HL-60 (cell line): ENCODE results near the gene ISLR2.

Source experiments
- DNase-seq, 2 experiments: peaks; one replicate each; pipeline ENCODE4 v3.0.0-alpha.2; 2010 to 2020; ENCODE audit warnings: low read depth in 1 of 2, low spot score in 1 of 2
- H3K27ac ChIP-seq: fragments of 250-450 bp; sonication (Bioruptor Pico); replicated peaks from 2 replicates; pipeline ENCODE4 v1.5.1; 2020; ENCODE audit warnings: mild to moderate bottlenecking, moderate library complexity
- H3K27me3 ChIP-seq: fragments of 250-450 bp; sonication (Bioruptor Pico); 2 replicates; pipeline ENCODE4 v1.5.1; 2021; ENCODE audit warnings: mild to moderate bottlenecking, moderate library complexity; ENCODE audit not compliant: insufficient read depth, poor library complexity, severe bottlenecking
- H3K4me3 ChIP-seq: replicated peaks from 2 replicates; pipeline ENCODE4 v1.5.1; 2011; ENCODE audit warnings: mild to moderate bottlenecking, control low read depth, low read length; ENCODE audit not compliant: insufficient read depth
- GABPA ChIP-seq: IDR thresholded peaks from 2 replicates; pipeline ENCODE4 v1.6.1; 2012; ENCODE audit warnings: low read depth
- POLR2AphosphoS5 ChIP-seq: IDR thresholded peaks from 2 replicates; pipeline ENCODE4 v1.6.1; 2012; ENCODE audit warnings: low read depth
- SPI1 ChIP-seq: IDR thresholded peaks from 2 replicates; pipeline ENCODE4 v1.6.1; 2012; ENCODE audit warnings: low read depth, mild to moderate bottlenecking, borderline replicate concordance
- TF ChIP-seq, protein P1 (sequence below): IDR thresholded peaks from 2 replicates; pipeline ENCODE4 v1.6.1; 2012; ENCODE audit warnings: low read depth; ENCODE audit not compliant: insufficient replicate concordance
- TF ChIP-seq, protein P2 (sequence below): IDR thresholded peaks from one replicate; pipeline ENCODE4 v1.5.1; 2011; ENCODE audit warnings: low read length, control low read depth, inconsistent platforms; ENCODE audit not compliant: insufficient read depth

The ISLR2 gene

DNA sequence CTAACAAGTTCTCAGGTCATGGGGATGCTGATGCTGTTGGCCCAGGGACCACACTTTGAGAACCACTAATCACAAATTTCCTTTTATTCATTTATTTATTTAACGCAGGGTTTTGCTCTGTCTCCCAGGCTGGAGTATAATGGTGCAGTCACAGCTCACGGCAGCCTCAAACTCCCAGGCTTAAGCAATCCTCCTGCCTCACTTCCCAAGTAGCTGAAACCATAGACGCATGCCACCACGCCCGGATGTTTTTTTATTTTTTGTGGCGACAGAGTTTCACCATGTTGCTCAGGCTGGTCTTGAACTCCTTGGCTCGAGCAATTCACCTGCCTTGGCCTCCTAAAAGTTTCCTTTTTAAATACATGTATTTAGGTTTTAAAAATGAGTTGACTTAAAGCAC lies 20.7 kb upstream of the ISLR2 start:
- no peaks in the 10 kb centered on the region for H3K27me3 ChIP-seq
- no peak overlapping the region for H3K27ac ChIP-seq
- H3K4me3 ChIP-seq = no peak overlapping the region
- no peak for DNase-seq
- TF ChIP-seq, protein P1, sequence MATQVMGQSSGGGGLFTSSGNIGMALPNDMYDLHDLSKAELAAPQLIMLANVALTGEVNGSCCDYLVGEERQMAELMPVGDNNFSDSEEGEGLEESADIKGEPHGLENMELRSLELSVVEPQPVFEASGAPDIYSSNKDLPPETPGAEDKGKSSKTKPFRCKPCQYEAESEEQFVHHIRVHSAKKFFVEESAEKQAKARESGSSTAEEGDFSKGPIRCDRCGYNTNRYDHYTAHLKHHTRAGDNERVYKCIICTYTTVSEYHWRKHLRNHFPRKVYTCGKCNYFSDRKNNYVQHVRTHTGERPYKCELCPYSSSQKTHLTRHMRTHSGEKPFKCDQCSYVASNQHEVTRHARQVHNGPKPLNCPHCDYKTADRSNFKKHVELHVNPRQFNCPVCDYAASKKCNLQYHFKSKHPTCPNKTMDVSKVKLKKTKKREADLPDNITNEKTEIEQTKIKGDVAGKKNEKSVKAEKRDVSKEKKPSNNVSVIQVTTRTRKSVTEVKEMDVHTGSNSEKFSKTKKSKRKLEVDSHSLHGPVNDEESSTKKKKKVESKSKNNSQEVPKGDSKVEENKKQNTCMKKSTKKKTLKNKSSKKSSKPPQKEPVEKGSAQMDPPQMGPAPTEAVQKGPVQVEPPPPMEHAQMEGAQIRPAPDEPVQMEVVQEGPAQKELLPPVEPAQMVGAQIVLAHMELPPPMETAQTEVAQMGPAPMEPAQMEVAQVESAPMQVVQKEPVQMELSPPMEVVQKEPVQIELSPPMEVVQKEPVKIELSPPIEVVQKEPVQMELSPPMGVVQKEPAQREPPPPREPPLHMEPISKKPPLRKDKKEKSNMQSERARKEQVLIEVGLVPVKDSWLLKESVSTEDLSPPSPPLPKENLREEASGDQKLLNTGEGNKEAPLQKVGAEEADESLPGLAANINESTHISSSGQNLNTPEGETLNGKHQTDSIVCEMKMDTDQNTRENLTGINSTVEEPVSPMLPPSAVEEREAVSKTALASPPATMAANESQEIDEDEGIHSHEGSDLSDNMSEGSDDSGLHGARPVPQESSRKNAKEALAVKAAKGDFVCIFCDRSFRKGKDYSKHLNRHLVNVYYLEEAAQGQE = no peak
- TF ChIP-seq SPI1 (no peak), POLR2AphosphoS5 (no peak), GABPA (no peak)
- TF ChIP-seq, protein P2, sequence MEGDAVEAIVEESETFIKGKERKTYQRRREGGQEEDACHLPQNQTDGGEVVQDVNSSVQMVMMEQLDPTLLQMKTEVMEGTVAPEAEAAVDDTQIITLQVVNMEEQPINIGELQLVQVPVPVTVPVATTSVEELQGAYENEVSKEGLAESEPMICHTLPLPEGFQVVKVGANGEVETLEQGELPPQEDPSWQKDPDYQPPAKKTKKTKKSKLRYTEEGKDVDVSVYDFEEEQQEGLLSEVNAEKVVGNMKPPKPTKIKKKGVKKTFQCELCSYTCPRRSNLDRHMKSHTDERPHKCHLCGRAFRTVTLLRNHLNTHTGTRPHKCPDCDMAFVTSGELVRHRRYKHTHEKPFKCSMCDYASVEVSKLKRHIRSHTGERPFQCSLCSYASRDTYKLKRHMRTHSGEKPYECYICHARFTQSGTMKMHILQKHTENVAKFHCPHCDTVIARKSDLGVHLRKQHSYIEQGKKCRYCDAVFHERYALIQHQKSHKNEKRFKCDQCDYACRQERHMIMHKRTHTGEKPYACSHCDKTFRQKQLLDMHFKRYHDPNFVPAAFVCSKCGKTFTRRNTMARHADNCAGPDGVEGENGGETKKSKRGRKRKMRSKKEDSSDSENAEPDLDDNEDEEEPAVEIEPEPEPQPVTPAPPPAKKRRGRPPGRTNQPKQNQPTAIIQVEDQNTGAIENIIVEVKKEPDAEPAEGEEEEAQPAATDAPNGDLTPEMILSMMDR = no peak

DNA sequence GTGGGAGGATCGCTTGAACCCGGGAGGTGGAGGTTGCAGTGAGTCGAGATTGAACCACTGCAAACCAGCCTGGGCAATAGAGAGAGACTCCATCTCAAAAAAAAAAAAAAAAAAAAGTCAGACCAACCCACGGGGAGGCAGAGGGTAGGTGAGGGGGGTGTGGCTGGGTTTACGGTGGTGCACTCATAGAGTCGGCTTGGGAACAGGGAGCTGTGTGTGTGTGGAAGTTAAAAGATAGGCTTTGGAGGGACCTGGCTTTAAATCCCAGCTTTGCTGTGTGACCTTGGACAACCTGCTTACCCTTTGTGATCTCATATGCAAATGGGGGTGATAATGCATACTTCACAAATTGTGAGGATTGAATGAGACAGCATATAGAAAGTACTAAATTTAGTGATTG lies 10.0 kb upstream of the ISLR2 start:
- Histone ChIP-seq H3K27me3 (peaks cover 5% of the 10 kb centered on the region), H3K27ac (no peak overlapping the region), H3K4me3 (no peak overlapping the region)
- DNase-seq = no peak
- TF ChIP-seq SPI1 (no peak), POLR2AphosphoS5 (no peak), GABPA (no peak)
- TF ChIP-seq, protein P2 = no peak
- TF ChIP-seq, protein P1 = no peak

DNA sequence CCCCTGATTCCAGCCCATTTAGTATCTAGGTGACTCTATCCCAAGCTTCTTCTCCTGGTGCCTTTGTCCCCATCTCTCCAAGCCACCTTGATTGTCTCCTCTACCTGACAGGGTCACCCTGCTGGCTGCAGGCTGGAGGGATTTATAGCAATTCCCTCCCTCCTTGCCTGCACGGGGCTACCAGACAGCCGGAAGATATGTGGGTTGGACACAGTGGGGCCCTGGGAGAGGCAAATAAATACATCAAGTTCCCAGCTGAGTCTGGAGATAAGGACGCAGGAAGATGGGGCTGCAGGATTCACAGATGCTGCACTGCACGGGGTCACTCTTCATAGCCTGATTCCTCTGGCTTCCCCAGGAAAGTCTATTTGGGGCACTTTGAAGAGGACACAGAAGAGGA lies 9.3 kb upstream of the ISLR2 start:
- Histone ChIP-seq H3K27ac (no peak overlapping the region), H3K27me3 (peaks cover 5% of the 10 kb centered on the region), H3K4me3 (no peak overlapping the region)
- TF ChIP-seq, protein P2 = no peak
- TF ChIP-seq GABPA (no peak), POLR2AphosphoS5 (no peak), SPI1 (no peak)
- TF ChIP-seq, protein P1 = no peak
- DNase-seq = no peak
